ENCODE measurements around the gene ZNF142.

DNA sequence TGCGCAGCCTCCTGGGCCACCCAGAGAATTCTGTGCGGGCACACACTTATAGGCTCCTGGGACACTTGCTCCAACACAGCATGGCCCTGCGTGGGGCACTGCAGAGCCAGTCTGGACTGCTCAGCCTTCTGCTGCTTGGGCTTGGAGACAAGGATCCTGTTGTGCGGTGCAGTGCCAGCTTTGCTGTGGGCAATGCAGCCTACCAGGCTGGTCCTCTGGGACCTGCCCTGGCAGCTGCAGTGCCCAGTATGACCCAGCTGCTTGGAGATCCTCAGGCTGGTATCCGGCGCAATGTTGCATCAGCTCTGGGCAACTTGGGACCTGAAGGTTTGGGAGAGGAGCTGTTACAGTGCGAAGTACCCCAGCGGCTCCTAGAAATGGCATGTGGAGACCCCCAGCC is 39.5 kb upstream of the ZNF142 start:
- TF ChIP-seq, protein P1, sequence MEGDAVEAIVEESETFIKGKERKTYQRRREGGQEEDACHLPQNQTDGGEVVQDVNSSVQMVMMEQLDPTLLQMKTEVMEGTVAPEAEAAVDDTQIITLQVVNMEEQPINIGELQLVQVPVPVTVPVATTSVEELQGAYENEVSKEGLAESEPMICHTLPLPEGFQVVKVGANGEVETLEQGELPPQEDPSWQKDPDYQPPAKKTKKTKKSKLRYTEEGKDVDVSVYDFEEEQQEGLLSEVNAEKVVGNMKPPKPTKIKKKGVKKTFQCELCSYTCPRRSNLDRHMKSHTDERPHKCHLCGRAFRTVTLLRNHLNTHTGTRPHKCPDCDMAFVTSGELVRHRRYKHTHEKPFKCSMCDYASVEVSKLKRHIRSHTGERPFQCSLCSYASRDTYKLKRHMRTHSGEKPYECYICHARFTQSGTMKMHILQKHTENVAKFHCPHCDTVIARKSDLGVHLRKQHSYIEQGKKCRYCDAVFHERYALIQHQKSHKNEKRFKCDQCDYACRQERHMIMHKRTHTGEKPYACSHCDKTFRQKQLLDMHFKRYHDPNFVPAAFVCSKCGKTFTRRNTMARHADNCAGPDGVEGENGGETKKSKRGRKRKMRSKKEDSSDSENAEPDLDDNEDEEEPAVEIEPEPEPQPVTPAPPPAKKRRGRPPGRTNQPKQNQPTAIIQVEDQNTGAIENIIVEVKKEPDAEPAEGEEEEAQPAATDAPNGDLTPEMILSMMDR (conservative IDR thresholded peaks at IDR 0.05 in 1 of 2, IDR thresholded peaks at IDR 0.05 in 1 of 2; ENCODE audit: low read depth in 1 of 2, low read length in 2 of 2) = no peak
- no peak for TF ChIP-seq EZH2 (IDR thresholded peaks at IDR 0.05; ENCODE audit: low read length, missing control alignments)

Measured in fibroblast of lung (primary cell).